ENCODE data around the gene TMEM225B.
"Not testable (repeated sequence)": the region's sequence is repeated elsewhere in the genome, so short reads cannot be mapped to it uniquely, and the experiment has no call there.

The TMEM225B gene

DNA sequence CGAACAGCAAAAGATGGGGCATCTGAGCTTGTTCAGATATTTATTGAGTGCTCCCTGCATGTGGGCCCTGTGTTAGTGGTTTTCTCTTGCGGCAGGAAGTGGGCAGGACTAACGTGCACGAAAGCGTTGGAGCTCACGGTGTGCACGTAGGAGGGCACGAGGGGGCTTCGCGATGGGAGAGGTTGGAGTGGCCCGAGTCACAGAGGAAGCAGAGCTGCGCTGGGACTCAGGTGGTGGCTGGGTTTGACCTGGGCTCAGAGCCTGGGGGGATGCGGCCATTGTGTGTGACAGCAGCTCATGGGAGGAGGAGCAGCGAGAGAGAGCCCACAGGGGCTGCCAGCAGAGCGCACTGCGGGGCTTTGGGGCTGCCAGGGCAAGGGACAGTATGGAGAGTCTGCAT lies 26.4 kb downstream of the TMEM225B start:
- DNase-seq = no peak

GRCh38 chr7:99625321-99625720 lies 27.3 kb downstream of the TMEM225B start:
- DNase-seq = no peak

DNA sequence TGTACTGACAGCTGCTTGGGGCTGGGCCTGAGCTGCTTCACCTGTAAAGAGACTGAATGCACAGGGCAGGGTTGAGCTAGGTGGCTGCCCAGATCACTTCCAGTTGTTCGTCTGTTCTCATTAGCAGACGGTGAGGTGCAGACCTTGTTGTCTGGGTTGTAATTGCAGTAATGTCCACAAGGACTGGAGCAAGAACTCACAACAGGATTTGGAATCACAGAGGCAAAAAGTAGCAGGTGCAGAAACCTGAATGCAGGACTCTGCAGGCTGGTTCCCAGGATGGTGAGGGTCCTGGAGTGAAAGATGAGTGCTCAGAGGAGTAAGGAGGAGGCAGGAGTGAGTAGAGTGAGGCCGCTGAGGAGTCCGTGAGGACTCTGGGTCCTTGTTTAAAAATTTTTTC lies 27.9 kb downstream of the TMEM225B start:
- DNase-seq = no peak

- DNase-seq = no peak
Measured at GRCh38 chr7:99626661-99627060, 28.6 kb downstream of the TMEM225B start.

DNA sequence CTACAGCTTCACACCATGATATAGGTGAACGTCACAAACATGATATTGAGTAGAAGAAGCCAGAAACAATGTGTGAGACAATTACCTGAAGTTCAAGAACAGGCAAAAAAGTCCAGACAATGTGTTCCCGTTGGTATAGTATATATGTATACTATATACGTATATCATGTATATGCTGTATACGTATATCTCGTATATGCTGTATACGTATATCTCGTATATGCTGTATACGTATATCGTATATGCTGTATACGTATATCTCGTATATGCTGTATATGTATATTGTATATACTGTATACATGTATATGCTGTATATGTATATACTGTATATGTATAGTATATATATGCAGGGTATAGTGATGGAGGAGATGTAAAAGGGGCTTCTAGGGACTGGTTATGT lies 29.4 kb downstream of the TMEM225B start:
- no peak for DNase-seq

- DNase-seq = no peak
Measured at GRCh38 chr7:99628471-99629465, 30.7 kb downstream of the TMEM225B start.

DNA sequence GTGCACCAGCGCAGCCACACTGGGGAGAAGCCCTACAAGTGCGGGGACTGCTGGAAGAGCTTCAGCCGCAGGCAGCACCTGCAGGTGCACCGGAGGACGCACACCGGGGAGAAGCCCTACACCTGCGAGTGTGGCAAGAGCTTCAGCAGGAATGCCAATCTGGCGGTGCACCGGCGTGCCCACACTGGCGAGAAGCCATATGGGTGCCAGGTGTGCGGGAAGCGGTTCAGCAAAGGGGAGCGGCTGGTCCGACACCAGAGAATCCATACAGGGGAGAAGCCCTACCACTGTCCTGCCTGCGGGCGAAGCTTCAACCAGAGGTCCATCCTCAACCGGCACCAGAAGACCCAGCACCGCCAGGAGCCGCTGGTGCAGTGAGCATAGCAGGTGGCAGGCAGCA lies 31.6 kb downstream of the TMEM225B start:
- no peak for DNase-seq

- peak; percentile 83 for DNase-seq
Measured at GRCh38 chr7:99631295-99632109, 33.4 kb downstream of the TMEM225B start.

DNA sequence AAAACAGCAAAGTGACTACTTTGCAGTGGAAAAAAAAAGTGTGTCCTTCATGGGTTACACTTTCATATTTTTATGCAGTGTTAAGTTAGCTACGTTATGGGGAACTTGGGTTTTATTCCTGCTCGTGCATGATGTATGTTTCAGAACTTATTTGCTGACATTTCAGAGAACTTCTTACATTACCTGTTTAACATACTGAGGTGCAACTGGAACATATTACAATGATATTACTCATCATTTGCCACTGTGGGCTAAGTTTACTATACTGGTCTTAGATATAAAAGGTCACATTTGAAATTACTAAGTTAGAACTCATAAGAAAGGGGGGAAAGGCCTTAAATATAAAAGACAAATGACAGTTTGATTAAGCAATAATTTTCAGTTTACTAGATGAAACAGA lies 39.3 kb downstream of the TMEM225B start:
- not testable (repeated sequence) for DNase-seq

- DNase-seq = no peak
Measured at GRCh38 chr7:99638731-99639130, 40.7 kb downstream of the TMEM225B start.

DNA sequence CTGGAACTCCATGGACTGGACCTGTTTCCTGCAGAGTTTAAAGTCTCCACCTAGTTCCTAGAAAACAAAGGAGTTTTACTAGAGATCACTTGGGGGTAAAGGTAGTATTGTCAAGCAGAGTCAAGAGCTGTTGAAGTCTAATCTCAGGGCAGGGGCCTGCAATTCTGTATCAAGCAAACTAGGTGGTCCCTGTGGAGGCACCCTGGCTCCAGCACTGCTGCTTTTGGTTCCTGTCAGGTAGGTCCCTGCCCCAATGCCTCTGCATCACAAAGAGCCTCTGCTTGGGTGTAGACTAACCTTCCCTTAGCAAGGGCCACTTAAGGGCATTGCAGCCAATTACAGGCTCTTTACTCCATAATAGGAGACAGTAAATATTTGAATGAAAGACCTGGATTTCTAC lies 41.2 kb downstream of the TMEM225B start:
- DNase-seq = no peak

GRCh38 chr7:99642027-99642426 lies 44.0 kb downstream of the TMEM225B start:
- DNase-seq = no peak

GRCh38 chr7:99643464-99643863 lies 45.4 kb downstream of the TMEM225B start:
- DNase-seq = no peak

GRCh38 chr7:99644431-99644830 lies 46.4 kb downstream of the TMEM225B start:
- DNase-seq = no peak

GRCh38 chr7:99645590-99645989 lies 47.5 kb downstream of the TMEM225B start:
- DNase-seq = no peak

- no peak for DNase-seq
Measured at GRCh38 chr7:99648843-99649242, 50.8 kb downstream of the TMEM225B start.

DNA sequence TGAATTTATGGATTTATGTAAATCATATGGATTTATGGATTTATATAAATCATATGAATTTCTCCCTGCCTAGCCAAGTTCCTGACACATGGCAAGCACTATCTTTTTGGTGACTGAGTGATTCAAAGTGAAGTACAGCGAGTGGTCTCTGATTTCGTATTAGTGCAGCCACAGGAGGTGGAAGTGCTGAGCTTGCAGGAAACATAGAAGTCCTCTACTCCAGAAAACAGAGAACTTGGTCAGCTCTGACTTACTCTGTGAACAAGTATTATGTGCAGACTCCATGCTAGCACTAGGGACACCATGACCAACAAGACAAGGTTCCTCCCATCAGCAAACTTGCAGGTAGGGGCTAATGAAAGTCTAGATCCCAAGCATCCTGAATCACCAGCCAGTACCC lies 53.2 kb downstream of the TMEM225B start:
- no peak for DNase-seq

DNA sequence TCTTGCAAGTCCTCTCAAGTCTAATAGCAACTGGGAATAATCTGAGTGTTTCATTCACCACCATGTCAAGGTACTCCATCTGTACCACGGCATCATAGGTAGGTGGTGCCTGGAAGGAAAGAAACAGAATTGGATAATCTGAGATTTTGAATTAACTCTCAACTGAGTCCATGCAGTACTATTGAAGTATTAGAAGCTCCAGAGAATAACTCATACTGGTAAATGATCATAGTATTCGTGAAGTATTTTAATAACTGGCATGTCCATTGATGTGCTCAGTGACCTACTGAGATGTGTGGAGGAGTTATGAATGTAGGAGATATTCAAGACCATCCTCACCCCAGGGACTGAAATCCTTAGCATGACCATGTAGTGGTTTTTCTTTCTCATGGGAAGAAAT lies 54.6 kb downstream of the TMEM225B start:
- DNase-seq = no peak

DNA sequence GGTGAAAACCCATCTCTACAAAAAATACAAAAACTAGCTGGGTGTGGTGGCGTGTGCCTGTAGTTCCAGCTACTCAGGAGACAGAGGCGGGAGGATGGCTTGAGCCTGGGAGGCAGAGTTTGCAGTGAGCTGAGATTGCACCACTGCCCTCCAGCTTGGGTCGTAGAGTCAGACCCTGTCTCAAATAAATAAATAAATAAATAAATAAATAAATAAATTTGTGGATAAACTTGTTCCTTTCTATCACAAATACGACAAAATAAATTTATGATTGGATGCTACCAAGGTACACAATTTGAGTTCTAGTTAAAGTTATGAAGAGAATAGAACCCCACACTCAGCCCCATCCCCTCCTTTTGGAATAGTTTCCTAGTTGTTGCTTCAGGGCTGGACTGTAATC lies 55.2 kb downstream of the TMEM225B start:
- DNase-seq = not testable (repeated sequence)

DNA sequence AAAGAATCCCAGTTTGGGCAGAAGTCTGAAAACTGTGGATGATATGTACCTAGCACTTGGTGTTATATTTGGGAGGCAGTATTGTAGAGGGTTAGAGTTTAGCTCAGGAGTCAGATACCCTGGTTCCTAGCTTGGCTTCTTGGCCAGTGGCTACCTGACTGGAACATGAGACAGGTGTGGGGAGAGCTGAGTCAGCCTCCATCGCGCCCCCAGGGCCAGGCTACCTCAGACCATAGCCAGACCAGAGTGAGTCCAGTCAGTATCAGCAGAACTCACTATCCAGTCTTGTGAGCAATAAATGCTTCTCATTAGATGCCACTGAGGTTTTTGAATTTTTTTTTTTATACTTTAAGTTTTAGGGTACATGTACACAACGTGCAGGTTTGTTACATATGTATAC lies 55.7 kb downstream of the TMEM225B start:
- DNase-seq = no peak

GRCh38 chr7:99654626-99655025 lies 56.6 kb downstream of the TMEM225B start:
- DNase-seq = not testable (repeated sequence)

- DNase-seq = not testable (repeated sequence)
Measured at GRCh38 chr7:99657879-99658278, 59.8 kb downstream of the TMEM225B start.

Data from NCI-H69 (cell line).